Measurements from ENCODE around the gene STX1A.
"Not testable (repeated sequence)": the region's sequence is repeated elsewhere in the genome, so short reads cannot be mapped to it uniquely, and the experiment has no call there.

STX1A gene

GRCh38 chr7:73671857-73672445 is 47.5 kb downstream of the STX1A start:
- TF ChIP-seq POLR2A (IDR thresholded peaks at IDR 0.05; ENCODE audit: low read depth, low read length), result no peak
- TF ChIP-seq POLR2AphosphoS5 (IDR thresholded peaks at IDR 0.05; ENCODE audit: low read depth, low read length), result no peak
- TF ChIP-seq TAF1 (IDR thresholded peaks at IDR 0.05; ENCODE audit: borderline replicate concordance, low read depth, low read length), result no peak
- DNase-seq (ENCODE audit: insufficient read length), result no peak
- no peak for FAIRE-seq

DNA sequence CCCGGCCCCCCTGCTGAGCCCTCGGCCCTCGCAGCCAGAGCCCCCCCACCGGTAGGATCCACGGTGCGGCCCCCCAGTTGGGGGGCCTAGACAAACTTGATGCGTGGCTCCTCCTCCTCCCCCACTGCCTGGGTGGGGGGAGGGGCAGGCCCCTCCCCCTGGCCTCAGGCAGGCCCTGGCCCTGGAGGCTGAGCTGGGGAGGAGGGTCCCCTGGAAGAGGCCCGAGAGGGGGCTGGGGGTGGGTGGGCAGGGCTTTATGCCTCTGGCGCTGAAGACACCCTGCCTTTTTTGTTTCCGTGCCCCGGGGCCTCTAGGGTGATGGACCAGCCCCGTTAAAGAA is 48.2 kb downstream of the STX1A start:
- no peak for DNase-seq (ENCODE audit: insufficient read length)
- no peak for FAIRE-seq
- TF ChIP-seq POLR2A (IDR thresholded peaks at IDR 0.05; ENCODE audit: low read depth, low read length) (no peak), POLR2AphosphoS5 (IDR thresholded peaks at IDR 0.05; ENCODE audit: low read depth, low read length) (no peak)

- no peak for DNase-seq (ENCODE audit: insufficient read length)
- TF ChIP-seq POLR2AphosphoS5 (IDR thresholded peaks at IDR 0.05; ENCODE audit: low read depth, low read length) (no peak), TAF1 (IDR thresholded peaks at IDR 0.05; ENCODE audit: borderline replicate concordance, low read depth, low read length) (no peak), POLR2A (IDR thresholded peaks at IDR 0.05; ENCODE audit: low read depth, low read length) (no peak)
- no peak for FAIRE-seq
Observed at GRCh38 chr7:73669858-73670385, 49.5 kb downstream of the STX1A start.

GRCh38 chr7:73669288-73669701 is 50.2 kb downstream of the STX1A start:
- FAIRE-seq, result no peak
- no peak for TF ChIP-seq POLR2A (IDR thresholded peaks at IDR 0.05; ENCODE audit: low read depth, low read length)
- no peak for TF ChIP-seq POLR2AphosphoS5 (IDR thresholded peaks at IDR 0.05; ENCODE audit: low read depth, low read length)
- TF ChIP-seq TAF1 (IDR thresholded peaks at IDR 0.05; ENCODE audit: borderline replicate concordance, low read depth, low read length), result no peak

GRCh38 chr7:73668886-73669230 is 50.6 kb downstream of the STX1A start:
- DNase-seq (ENCODE audit: insufficient read length) (no peak), FAIRE-seq (no peak)
- TF ChIP-seq POLR2A (IDR thresholded peaks at IDR 0.05; ENCODE audit: low read depth, low read length), result no peak
- TF ChIP-seq POLR2AphosphoS5 (IDR thresholded peaks at IDR 0.05; ENCODE audit: low read depth, low read length), result no peak
- TF ChIP-seq TAF1 (IDR thresholded peaks at IDR 0.05; ENCODE audit: borderline replicate concordance, low read depth, low read length), result no peak

More at GRCh38 chr7:73669288-73669701, 50.2 kb downstream of the STX1A start:
- no peak for DNase-seq (ENCODE audit: insufficient read length)

GRCh38 chr7:73668103-73668885 is 51.2 kb downstream of the STX1A start:
- DNase-seq (ENCODE audit: insufficient read length), result no peak
- no peak for FAIRE-seq

DNA sequence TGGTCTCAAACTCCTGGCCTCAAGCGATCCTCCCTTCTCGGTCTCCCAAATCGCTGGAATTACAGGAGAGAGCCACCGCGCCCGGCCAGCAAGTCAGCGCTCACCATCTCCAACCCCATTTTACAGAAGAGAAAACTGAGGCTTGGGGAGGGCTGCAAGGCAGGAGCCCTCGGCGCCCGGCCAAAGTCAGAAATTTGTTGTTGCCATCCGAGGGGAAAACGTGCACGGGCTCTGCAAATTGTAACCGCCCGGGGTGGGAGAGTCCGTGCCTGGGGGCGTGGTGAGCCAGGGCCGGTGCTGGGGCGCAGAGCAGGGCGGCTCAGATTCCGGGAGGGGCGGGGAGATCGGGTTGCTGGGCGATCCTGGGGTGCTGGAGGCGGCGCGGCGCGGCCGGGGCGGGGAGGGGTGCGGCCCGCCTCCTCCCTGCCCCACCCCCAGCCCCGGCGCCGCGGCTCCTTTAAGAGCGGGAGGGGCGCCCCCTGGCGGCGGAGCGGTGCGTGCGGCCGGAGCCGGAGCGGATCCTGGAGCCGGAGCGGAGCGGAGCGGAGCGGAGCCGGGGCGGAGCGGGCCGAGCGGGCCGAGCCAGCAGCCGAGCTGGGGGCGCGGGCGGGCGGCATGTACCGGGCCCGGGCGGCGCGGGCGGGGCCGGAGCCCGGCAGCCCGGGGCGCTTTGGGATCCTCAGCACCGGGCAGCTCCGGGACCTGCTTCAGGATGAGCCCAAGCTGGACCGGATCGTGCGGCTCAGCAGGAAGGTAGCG is 51.9 kb downstream of the STX1A start, which contains the start of gene VPS37D:
Gene VPS37D, plus strand, starts transcription at position 488 of the 759 bp plus-strand sequence. Its CDS starts 128 bp downstream, at position 616.
- TF ChIP-seq POLR2AphosphoS5 (IDR thresholded peaks at IDR 0.05; ENCODE audit: low read depth, low read length), result no peak
- no peak for TF ChIP-seq POLR2A (IDR thresholded peaks at IDR 0.05; ENCODE audit: low read depth, low read length)
- no peak for TF ChIP-seq TAF1 (IDR thresholded peaks at IDR 0.05; ENCODE audit: borderline replicate concordance, low read depth, low read length)
- peak; percentile 80 for FAIRE-seq
- peak; percentile 97 for DNase-seq (ENCODE audit: insufficient read length)

More at GRCh38 chr7:73668103-73668885, 51.2 kb downstream of the STX1A start:
- no peak for TF ChIP-seq TAF1 (IDR thresholded peaks at IDR 0.05; ENCODE audit: borderline replicate concordance, low read depth, low read length)
- TF ChIP-seq POLR2A (IDR thresholded peaks at IDR 0.05; ENCODE audit: low read depth, low read length), result no peak
- TF ChIP-seq POLR2AphosphoS5 (IDR thresholded peaks at IDR 0.05; ENCODE audit: low read depth, low read length), result no peak

- TF ChIP-seq POLR2A (IDR thresholded peaks at IDR 0.05; ENCODE audit: low read depth, low read length) (no peak), TAF1 (IDR thresholded peaks at IDR 0.05; ENCODE audit: borderline replicate concordance, low read depth, low read length) (no peak), POLR2AphosphoS5 (IDR thresholded peaks at IDR 0.05; ENCODE audit: low read depth, low read length) (no peak)
- FAIRE-seq, result no peak
- no peak for DNase-seq (ENCODE audit: insufficient read length)
Observed at GRCh38 chr7:73663033-73663432, 56.4 kb downstream of the STX1A start.

DNA sequence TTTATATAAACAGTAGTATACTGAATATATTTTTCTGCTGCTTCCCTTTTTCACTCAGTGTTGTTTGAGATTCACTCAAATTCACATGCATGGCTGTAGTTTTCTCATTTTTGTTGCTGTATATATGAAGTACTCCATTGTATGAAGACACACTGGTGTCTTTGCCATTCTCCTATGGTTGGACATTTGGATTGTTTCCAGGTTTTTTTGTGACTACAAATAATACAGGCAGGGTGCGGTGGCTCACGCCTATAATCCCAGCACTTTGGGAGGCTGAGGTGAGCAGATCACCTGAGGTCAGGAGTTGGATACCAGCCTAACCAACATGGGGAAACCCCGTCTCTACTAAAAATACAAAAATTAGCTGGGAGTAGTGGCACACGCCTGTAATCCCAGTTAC is 58.9 kb downstream of the STX1A start:
- FAIRE-seq; DNase-seq (ENCODE audit: insufficient read length): not testable (repeated sequence)

GRCh38 chr7:73659983-73660382 is 59.5 kb downstream of the STX1A start:
- no peak for FAIRE-seq
- TF ChIP-seq POLR2A (IDR thresholded peaks at IDR 0.05; ENCODE audit: low read depth, low read length), result no peak
- no peak for TF ChIP-seq POLR2AphosphoS5 (IDR thresholded peaks at IDR 0.05; ENCODE audit: low read depth, low read length)
- no peak for TF ChIP-seq TAF1 (IDR thresholded peaks at IDR 0.05; ENCODE audit: borderline replicate concordance, low read depth, low read length)

GRCh38 chr7:73655309-73655708 is 64.2 kb downstream of the STX1A start:
- not testable (repeated sequence) for FAIRE-seq; DNase-seq (ENCODE audit: insufficient read length)

More at GRCh38 chr7:73659983-73660382, 59.5 kb downstream of the STX1A start:
- no peak for DNase-seq (ENCODE audit: insufficient read length)

DNA sequence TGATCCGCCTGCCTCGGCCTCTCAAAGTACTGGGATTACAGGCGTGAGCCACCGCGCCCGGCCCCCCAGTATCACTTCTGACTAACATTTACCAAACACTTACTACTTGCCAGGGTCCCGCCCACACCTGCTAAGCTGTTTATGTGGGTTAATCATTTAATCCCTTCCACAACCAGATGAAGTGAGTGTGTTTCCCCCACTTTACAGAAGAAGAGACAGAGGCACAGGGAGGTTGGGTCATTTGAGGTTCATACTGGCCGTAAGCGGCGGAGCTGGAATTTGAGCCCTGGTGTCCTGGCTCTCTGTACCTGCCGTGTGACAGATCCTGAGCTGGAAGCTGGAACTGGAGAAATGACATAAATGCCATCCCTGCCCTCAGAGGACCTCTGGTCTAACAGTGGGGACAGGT is 66.9 kb downstream of the STX1A start:
- FAIRE-seq, result no peak
- no peak for TF ChIP-seq POLR2A (IDR thresholded peaks at IDR 0.05; ENCODE audit: low read depth, low read length)
- no peak for TF ChIP-seq TAF1 (IDR thresholded peaks at IDR 0.05; ENCODE audit: borderline replicate concordance, low read depth, low read length)
- TF ChIP-seq POLR2AphosphoS5 (IDR thresholded peaks at IDR 0.05; ENCODE audit: low read depth, low read length), result no peak
- DNase-seq (ENCODE audit: insufficient read length), result no peak
